Effector memory CD8-positive, alpha-beta T cell (primary cell): ENCODE data around the gene PHLDB1.
A peak's percentile ranks its signal among the peaks of the same experiment; 100 is the strongest.

Source experiments
- ATAC-seq: fragments of 150-1000 bp; cut with Tn5 transposase; replicated peaks from 2 replicates; pipeline ENCODE4 v1.10.0; 2021; ENCODE audit warnings: mild to moderate bottlenecking, moderate library complexity
- DNase-seq, 3 experiments: peaks; one replicate each; pipeline ENCODE4 v3.0.0; 2021
- H3K27ac Mint-ChIP-seq, 2 donors: one replicate each; pipeline ENCODE4 v1.8.0; 2022; ENCODE audit warnings: mild to moderate bottlenecking in 2 of 2, mixed read lengths in 2 of 2, moderate library complexity in 2 of 2
- H3K27me3 Mint-ChIP-seq, 2 donors: one replicate each; pipeline ENCODE4 v1.8.0; 2022; ENCODE audit warnings: mixed read lengths in 2 of 2
- H3K36me3 Mint-ChIP-seq: one replicate; pipeline ENCODE4 v1.8.0; 2022; ENCODE audit warnings: mild to moderate bottlenecking, moderate library complexity, mixed read lengths; ENCODE audit not compliant: insufficient read depth
- H3K4me1 Mint-ChIP-seq, 2 donors: one replicate each; pipeline ENCODE4 v1.8.0; 2022; ENCODE audit warnings: low read depth in 2 of 2, mixed read lengths in 2 of 2
- H3K4me3 Mint-ChIP-seq, 2 donors: one replicate each; pipeline ENCODE4 v1.8.0; 2022; ENCODE audit warnings: mild to moderate bottlenecking in 2 of 2, mixed read lengths in 2 of 2, moderate library complexity in 2 of 2
- H3K9me3 Mint-ChIP-seq, 2 donors: one replicate each; pipeline ENCODE4 v1.8.0; 2022; ENCODE audit warnings: mixed read lengths in 2 of 2

PHLDB1 gene

GRCh38 chr11:118643142-118643994 lies 36.0 kb downstream of the PHLDB1 start:
- no peak overlapping the region for H3K4me3 Mint-ChIP-seq
- DNase-seq = no peak
- H3K9me3 Mint-ChIP-seq = no peaks in the 10 kb centered on the region
- H3K36me3 Mint-ChIP-seq = no peaks in the 10 kb centered on the region
- H3K4me1 Mint-ChIP-seq = no peaks in the 10 kb centered on the region
- H3K27ac Mint-ChIP-seq = no peak overlapping the region
- no peaks in the 10 kb centered on the region for H3K27me3 Mint-ChIP-seq
- ATAC-seq = no peak

DNA sequence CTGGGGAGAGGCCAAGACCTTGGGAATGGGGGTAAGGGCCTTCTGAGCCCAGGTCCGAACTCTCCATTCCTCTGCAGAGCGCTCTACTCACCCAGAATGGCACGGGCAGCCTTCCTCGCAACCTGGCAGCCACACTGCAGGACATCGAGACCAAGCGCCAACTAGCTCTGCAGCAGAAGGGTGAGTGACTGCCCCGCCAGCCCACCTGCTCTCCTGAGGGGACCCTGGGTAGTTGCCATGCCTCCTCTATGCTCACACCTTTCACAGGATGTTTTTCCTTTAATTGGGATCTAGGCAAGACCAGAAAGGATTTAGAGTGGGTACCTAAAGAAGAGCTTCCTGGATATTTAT lies 36.6 kb downstream of the PHLDB1 start:
- no peak overlapping the region for H3K4me3 Mint-ChIP-seq
- H3K9me3 Mint-ChIP-seq = no peaks in the 10 kb centered on the region
- H3K27ac Mint-ChIP-seq = no peak overlapping the region
- no peaks in the 10 kb centered on the region for H3K36me3 Mint-ChIP-seq
- no peaks in the 10 kb centered on the region for H3K4me1 Mint-ChIP-seq
- no peak for DNase-seq
- no peak for ATAC-seq
- no peaks in the 10 kb centered on the region for H3K27me3 Mint-ChIP-seq

GRCh38 chr11:118644496-118644895 lies 37.1 kb downstream of the PHLDB1 start:
- DNase-seq = no peak
- Mint-ChIP-seq H3K4me3 (no peak overlapping the region), H3K27ac (no peak overlapping the region), H3K36me3 (no peaks in the 10 kb centered on the region), H3K4me1 (no peaks in the 10 kb centered on the region), H3K9me3 (no peaks in the 10 kb centered on the region), H3K27me3 (no peaks in the 10 kb centered on the region)
- no peak for ATAC-seq

- no peaks in the 10 kb centered on the region for H3K36me3 Mint-ChIP-seq
- no peaks in the 10 kb centered on the region for H3K9me3 Mint-ChIP-seq
- DNase-seq = no peak
- H3K27ac Mint-ChIP-seq = no peak overlapping the region
- H3K4me3 Mint-ChIP-seq = no peak overlapping the region
- H3K27me3 Mint-ChIP-seq = no peaks in the 10 kb centered on the region
- no peaks in the 10 kb centered on the region for H3K4me1 Mint-ChIP-seq
- ATAC-seq = no peak
Observed at GRCh38 chr11:118645066-118645715, 37.8 kb downstream of the PHLDB1 start.

- Mint-ChIP-seq H3K9me3 (no peaks in the 10 kb centered on the region), H3K27me3 (no peaks in the 10 kb centered on the region), H3K4me3 (no peak overlapping the region), H3K27ac (no peak overlapping the region), H3K4me1 (no peaks in the 10 kb centered on the region), H3K36me3 (no peaks in the 10 kb centered on the region)
- ATAC-seq = no peak
- no peak for DNase-seq
Observed at GRCh38 chr11:118646393-118646792, 39.0 kb downstream of the PHLDB1 start.

- H3K9me3 Mint-ChIP-seq = no peaks in the 10 kb centered on the region
Observed at GRCh38 chr11:118648291-118648690, 40.9 kb downstream of the PHLDB1 start.

DNA sequence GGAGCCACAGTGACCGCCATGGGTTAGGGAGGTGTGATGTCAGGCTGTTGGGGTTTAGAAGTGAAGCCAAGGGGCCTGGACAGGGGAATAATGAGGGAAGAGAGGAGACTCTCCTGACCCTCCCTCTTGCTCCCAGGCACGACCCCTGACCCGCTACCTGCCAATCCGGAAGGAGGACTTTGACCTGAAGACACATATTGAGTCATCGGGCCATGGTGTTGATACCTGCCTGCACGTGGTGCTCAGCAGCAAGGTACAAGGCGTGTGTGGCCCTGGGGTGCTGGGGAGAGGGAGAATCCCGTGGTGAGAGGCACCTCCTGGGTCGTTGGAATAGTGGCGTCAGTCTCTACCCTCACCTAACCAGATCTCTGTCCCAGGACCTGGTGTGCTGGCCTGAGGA lies 42.5 kb downstream of the PHLDB1 start:
- DNase-seq (no peak), ATAC-seq (no peak)
- Mint-ChIP-seq H3K36me3 (no peaks in the 10 kb centered on the region), H3K4me1 (peaks cover 8 to 9% of the 10 kb centered on the region in 2 donors), H3K9me3 (no peaks in the 10 kb centered on the region), H3K27me3 (no peaks in the 10 kb centered on the region), H3K4me3 (no peak overlapping the region), H3K27ac (no peak overlapping the region)

More at GRCh38 chr11:118648291-118648690, 40.9 kb downstream of the PHLDB1 start:
- Mint-ChIP-seq H3K4me1 (peaks cover 8 to 9% of the 10 kb centered on the region in 2 donors), H3K4me3 (no peak overlapping the region), H3K27ac (no peak overlapping the region), H3K27me3 (no peaks in the 10 kb centered on the region), H3K36me3 (no peaks in the 10 kb centered on the region)
- no peak for DNase-seq
- ATAC-seq = no peak

- DNase-seq (no peak), ATAC-seq (no peak)
- Mint-ChIP-seq H3K36me3 (no peaks in the 10 kb centered on the region), H3K4me3 (no peak overlapping the region), H3K4me1 (peaks cover 8 to 9% of the 10 kb centered on the region in 2 donors), H3K9me3 (no peaks in the 10 kb centered on the region), H3K27me3 (no peaks in the 10 kb centered on the region), H3K27ac (no peak overlapping the region)
Observed at GRCh38 chr11:118650366-118650765, 43.0 kb downstream of the PHLDB1 start.

DNA sequence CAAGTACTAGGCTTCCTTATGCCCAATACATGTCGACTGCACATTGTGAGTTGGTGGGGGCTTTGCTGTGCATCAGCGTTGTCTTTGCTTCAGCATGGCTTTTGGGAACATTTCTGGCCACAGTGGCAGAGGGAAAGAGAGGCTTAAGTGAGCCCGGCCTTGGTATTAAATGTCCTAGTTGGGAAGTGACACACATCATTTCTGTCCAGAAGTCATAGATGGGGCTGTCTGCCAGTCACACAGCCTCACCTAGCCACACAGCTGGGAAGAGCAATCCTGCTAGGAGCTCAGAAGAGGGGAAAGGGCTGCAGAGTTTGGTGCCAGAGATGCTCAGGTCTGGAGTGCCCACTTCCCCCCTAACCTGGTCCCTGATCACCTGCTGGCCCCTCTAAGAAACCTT lies 44.4 kb downstream of the PHLDB1 start:
- ATAC-seq (no peak), DNase-seq (no peak)
- no peaks in the 10 kb centered on the region for H3K36me3 Mint-ChIP-seq
- no peaks in the 10 kb centered on the region for H3K27me3 Mint-ChIP-seq
- peaks cover 8 to 9% of the 10 kb centered on the region in 2 donors for H3K4me1 Mint-ChIP-seq
- no peak overlapping the region for H3K27ac Mint-ChIP-seq
- no peaks in the 10 kb centered on the region for H3K9me3 Mint-ChIP-seq
- H3K4me3 Mint-ChIP-seq = no peak overlapping the region

GRCh38 chr11:118652681-118653181 lies 45.3 kb downstream of the PHLDB1 start:
- DNase-seq (no peak), ATAC-seq (no peak)
- H3K36me3 Mint-ChIP-seq = no peaks in the 10 kb centered on the region
- peak overlapping the region in 1 of 2 donors; percentile 7 for H3K27ac Mint-ChIP-seq
- no peaks in the 10 kb centered on the region for H3K27me3 Mint-ChIP-seq
- no peak overlapping the region for H3K4me3 Mint-ChIP-seq
- H3K9me3 Mint-ChIP-seq = no peaks in the 10 kb centered on the region
- H3K4me1 Mint-ChIP-seq = peaks cover 8 to 9% of the 10 kb centered on the region in 2 donors

- H3K36me3 Mint-ChIP-seq = no peaks in the 10 kb centered on the region
- H3K27ac Mint-ChIP-seq = no peak overlapping the region
- no peak for ATAC-seq
- H3K4me3 Mint-ChIP-seq = no peak overlapping the region
- no peaks in the 10 kb centered on the region for H3K9me3 Mint-ChIP-seq
- H3K27me3 Mint-ChIP-seq = no peaks in the 10 kb centered on the region
- peaks cover 8 to 9% of the 10 kb centered on the region in 2 donors for H3K4me1 Mint-ChIP-seq
- DNase-seq = no peak
Observed at GRCh38 chr11:118653684-118654390, 46.4 kb downstream of the PHLDB1 start.

DNA sequence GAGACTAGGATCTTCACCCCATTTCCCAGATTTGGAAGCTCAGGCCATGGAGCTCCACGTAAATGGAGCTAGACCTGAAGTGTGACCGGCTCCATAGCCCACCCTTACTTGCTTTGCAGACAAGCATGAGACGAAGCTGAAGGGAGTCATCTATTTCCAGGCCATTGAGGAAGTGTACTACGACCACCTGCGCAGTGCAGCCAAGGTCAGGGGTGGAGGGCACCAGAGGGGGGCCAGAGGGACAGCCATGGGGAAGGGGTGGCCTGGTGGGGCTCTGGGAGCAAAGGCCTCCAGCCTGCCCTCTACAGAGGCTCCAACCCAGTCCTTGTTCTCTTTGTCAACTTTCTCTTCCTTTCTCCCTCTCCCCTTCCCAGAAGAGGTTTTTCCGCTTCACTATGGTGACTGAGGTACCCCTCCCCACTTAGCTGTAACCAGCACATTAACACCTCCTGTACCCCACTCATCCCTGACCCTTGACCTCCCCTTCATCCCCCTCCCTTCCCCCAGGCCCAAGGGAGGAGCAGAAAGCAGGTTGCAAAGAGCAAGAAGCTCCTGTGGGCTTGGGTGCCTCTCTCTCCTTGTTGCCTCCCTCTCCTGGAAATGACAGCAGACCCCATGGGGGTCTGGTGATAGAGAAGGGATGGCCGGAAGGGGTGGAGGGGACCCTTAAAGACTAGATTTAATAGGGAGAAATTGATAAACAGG lies 48.2 kb downstream of the PHLDB1 start:
- peaks cover 11 to 19% of the 10 kb centered on the region in 2 donors for H3K4me1 Mint-ChIP-seq
- peaks cover 0 to 12% of the 10 kb centered on the region in 2 donors for H3K27me3 Mint-ChIP-seq
- no peak overlapping the region for H3K27ac Mint-ChIP-seq
- H3K4me3 Mint-ChIP-seq = no peak overlapping the region
- no peaks in the 10 kb centered on the region for H3K9me3 Mint-ChIP-seq
- ATAC-seq = no peak
- H3K36me3 Mint-ChIP-seq = no peaks in the 10 kb centered on the region
- DNase-seq = no peak

DNA sequence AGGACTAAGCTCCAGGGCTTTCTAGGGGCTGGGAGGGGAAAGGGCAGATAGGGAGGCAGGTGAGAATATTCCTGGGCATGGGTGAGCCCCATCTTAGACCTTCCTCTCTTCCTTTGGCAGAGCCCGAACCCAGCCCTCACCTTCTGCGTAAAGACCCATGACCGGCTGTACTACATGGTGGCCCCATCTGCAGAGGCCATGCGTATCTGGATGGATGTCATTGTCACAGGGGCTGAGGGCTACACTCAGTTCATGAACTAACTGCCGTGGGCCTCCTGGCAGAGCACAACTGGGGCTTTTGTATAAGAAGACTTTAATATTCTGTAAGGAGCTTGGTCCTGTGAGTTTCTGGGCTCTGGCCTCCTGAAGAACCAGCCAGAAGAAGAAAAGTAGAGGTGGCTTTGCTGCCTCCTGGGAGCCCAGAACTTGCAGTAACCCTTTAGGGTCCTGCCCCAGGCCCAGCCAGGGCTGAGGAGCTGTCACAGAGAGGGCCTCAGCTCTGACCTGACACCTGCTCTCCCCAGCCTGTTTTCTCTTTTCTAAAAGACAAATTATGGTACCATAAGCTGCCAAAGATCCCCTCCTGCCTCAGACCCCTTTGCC lies 49.2 kb downstream of the PHLDB1 start:
- ATAC-seq (no peak), DNase-seq (no peak)
- peaks cover 11 to 19% of the 10 kb centered on the region in 2 donors for H3K4me1 Mint-ChIP-seq
- H3K9me3 Mint-ChIP-seq = no peaks in the 10 kb centered on the region
- no peak overlapping the region for H3K27ac Mint-ChIP-seq
- H3K27me3 Mint-ChIP-seq = peaks cover 0 to 12% of the 10 kb centered on the region in 2 donors
- H3K4me3 Mint-ChIP-seq = no peak overlapping the region
- no peaks in the 10 kb centered on the region for H3K36me3 Mint-ChIP-seq
